Breast epithelium (tissue), 3 donors: ENCODE results near the gene PLD4.

Experiments used
- CTCF ChIP-seq, 3 donors: fragments of 450-650 bp; IDR thresholded peaks; one replicate each; pipeline ENCODE4 v1.5.1; 2016 to 2017; ENCODE audit warnings: antibody characterized with exemption in 3 of 3, mild to moderate bottlenecking in 3 of 3, moderate library complexity in 3 of 3
- POLR2A ChIP-seq: fragments of 450-650 bp; IDR thresholded peaks from one replicate; pipeline ENCODE4 v1.6.1; 2016; ENCODE audit warnings: antibody characterized with exemption, mild to moderate bottlenecking, moderate library complexity
- POLR2AphosphoS5 ChIP-seq, 3 donors: sonication (generic); formaldehyde crosslinking; IDR thresholded peaks; one replicate each; pipeline ENCODE4 v1.6.1; 2017; ENCODE audit warnings: antibody characterized with exemption in 3 of 3

- TF ChIP-seq CTCF (IDR thresholded peaks at IDR 0.05) (no peak), POLR2A (no peak), POLR2AphosphoS5 (IDR thresholded peaks at IDR 0.05) (no peak)
Observed at GRCh38 chr14:104927432-104927816, 2.7 kb downstream of the PLD4 start.
